Measurements from ENCODE around the gene SLC8A1.
"Not testable (repeated sequence)": the region's sequence is repeated elsewhere in the genome, so short reads cannot be mapped to it uniquely, and the experiment has no call there.

SLC8A1 gene

DNA sequence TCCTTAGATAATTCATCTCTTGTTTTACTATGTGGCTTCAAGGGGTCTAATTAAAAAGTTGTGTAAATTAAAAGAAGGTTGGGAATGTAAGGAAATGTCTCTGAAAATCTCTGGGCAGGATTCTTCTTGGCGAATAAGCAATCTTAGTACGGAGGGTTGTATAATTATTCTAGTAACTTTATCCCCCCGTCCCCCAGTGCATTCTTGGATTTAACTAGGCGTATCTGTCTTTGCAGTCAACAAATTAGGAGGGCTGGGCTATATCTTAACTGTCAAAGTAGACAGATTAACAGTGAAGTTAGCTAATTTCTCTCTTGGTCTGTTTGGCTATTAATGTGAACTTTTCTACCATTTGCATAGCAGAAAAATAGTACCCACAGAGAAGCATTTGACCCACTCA lies 343.0 kb downstream of the SLC8A1 start:
- DNase-seq (ENCODE audit: low read depth): no peak

DNA sequence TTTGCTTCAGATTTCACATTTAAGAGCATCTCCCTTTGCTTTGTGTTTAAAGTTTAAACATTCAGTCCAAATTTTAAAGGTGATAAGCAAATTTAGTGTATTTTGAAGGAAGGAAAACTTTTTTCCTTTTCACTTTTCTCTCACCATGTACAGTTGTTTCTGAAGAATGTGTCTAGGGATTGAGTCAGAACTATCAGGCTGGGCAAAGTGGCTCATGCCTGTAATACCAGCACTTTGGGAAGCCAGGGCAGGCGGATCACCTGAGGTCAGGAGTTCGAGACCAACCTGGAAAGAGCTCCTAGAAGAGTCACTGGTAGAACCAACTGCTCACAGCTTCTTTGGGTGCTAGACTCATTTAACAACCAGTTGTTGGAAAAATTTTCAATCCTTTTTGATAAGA lies 345.8 kb downstream of the SLC8A1 start:
- no peak for DNase-seq (ENCODE audit: low read depth)

DNA sequence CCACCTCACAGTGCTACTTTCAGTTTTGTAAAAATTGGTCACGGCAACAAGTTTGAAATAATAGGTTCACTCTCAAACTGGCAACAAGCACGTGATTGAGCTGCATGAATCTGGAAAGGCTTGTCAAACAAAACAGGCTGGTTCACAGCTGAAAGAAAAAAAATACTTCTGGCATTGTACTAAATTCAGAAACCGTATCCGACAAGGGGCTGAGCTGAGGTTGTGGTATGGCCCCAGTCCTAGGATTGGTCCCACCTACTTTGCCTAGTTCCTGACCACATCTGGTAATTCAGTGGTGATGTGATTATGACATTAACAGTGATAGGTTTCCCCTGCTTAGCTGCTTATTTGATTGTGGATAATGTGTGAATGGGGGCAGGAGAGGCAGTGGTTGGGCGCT lies 346.3 kb downstream of the SLC8A1 start:
- no peak for DNase-seq (ENCODE audit: low read depth)

GRCh38 chr2:40103590-40103989 lies 348.3 kb downstream of the SLC8A1 start:
- no peak for DNase-seq (ENCODE audit: low read depth)

DNA sequence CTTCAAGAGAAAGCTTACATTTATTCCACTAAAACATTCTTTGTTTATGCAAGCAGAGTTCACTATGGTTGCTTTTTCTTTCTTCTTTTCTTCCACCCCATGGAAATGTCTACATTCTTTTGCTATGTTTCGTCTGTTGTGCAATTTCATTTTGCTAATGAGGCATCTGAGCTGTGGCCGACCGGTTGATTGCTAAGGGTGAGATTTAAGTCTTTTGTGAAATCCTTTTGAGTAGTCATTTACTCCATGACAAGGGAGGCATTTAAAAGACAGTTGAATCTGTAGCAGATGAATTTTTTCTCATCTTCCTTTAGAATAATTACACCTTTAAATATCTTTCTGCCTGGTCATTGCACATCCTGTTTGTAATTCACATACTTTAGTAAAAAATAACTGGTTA lies 348.7 kb downstream of the SLC8A1 start:
- no peak for DNase-seq (ENCODE audit: low read depth)

DNA sequence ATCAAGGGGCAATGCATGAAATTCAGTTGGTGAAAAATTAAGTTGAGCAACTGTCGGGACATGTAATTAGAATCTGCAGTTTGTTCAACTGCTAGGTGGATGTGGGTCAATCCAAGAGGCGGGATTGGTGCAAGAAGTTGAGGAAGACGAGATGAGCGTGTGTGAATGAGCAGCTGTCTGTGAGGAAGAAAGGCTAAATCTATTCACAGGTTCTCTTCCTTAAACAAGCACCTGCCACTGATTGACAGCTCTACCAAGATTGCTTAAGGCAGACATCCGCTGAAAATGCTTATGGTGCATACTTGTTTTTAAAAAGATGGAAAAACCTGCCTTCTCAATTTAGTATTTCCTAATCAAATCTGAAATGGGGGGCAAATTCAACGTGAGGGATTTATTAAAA lies 349.4 kb downstream of the SLC8A1 start:
- DNase-seq (ENCODE audit: low read depth): no peak

- DNase-seq (ENCODE audit: low read depth): no peak
Observed at GRCh38 chr2:40101131-40101575, 350.7 kb downstream of the SLC8A1 start.

- DNase-seq (ENCODE audit: low read depth): no peak
Observed at GRCh38 chr2:40100676-40101075, 351.2 kb downstream of the SLC8A1 start.

- DNase-seq (ENCODE audit: low read depth): no peak
Observed at GRCh38 chr2:40098786-40099470, 353.0 kb downstream of the SLC8A1 start.

DNA sequence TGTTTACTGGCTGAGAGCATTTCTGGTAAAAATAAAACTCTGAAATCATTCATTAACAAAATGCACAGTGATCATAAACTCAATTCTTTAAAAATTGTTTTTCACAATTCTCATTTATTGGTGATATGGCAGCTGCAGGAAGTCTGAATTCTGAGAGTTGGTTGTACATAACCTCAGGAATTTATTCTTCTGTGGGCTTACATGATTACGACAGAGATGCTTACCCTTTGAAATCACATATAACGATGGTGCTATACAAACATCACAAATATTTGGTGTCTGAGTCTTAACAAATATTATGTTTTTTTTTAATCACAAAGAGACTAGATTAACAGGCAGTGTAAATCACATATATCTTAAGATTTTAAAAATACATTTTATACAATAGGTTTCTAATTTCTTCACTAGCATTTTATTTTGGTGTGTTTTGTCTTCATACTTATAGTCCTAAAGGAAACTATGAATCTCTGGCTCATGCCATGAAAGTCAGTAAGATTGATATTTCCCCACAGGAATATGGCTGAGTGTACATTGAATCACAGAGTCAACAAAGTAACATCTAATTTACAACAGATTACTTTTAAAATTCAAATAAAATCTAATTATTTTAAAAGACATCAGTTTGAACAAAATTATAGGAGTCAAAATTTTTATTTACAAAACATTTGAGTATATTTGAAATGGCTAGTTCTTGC lies 354.1 kb downstream of the SLC8A1 start:
- no peak for DNase-seq (ENCODE audit: low read depth)

- no peak for DNase-seq (ENCODE audit: low read depth)
Observed at GRCh38 chr2:40096360-40096759, 355.5 kb downstream of the SLC8A1 start.

DNA sequence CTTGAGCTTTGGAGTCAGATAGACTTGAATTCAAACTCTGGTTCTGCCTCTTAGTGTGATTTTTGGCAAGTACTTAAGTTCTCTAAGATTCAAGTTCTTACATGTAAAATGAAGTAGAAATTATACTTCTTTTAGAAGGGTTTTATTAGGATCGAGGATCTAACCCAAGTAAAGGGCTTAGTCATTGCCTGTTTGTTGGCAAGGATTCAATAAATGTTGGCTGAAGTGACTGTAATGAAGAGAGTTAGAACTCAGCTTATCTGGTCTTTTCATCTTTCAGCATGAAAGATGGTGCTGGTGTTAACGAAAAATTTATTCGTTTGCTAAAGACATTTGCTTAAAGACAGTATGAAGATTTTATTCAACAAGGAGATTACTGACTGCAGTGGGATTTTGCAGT lies 356.9 kb downstream of the SLC8A1 start:
- DNase-seq (ENCODE audit: low read depth): no peak

DNA sequence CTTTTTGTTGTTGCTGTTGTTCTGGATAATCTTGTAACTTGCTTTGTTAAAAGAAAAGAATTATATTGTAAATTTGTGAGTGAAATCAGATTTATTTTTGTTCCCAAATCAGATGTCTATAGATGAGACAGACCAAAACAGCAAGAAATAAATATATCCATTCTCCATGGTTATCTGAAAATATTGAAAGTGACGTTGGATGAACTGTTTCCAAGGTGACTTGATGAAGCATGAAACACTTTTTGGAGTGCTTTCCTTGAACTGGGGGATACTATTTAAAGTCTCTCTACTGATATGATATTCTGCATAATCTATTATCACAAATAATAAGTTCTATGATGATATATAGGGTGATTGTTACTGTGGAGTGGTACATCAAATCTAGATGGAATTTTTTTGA lies 357.4 kb downstream of the SLC8A1 start:
- DNase-seq (ENCODE audit: low read depth): no peak

DNA sequence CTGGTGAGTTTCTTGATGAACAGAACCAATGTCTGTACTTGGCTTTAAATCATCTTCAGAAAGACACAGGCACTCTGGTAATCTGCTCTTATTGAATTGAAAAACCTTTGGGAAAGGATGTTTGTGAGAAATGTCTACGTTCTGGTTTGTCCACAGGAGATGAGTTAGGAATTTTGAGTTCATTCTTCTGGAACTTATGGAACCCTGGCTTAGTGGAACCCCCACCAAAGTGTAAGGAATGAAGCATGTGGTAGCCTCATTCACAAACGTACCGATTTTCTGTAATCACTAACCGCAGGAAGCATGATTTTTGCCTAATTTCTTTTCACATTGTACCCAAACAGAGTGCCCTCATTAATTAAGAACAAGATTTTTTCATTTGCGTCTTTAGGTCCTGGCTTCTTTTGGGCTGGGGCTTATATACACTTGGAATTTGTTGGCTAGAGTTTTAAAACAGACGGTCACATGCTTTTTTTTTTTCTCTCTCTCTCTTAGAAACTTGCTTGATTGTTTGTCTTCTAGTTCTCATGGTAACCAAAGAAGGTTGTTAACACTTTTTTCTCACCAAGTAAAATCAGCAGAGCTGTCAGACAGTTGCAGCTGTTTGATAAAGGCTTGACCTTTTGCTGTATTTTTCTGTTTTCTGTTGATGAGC lies 358.7 kb downstream of the SLC8A1 start:
- DNase-seq (ENCODE audit: low read depth): no peak

DNA sequence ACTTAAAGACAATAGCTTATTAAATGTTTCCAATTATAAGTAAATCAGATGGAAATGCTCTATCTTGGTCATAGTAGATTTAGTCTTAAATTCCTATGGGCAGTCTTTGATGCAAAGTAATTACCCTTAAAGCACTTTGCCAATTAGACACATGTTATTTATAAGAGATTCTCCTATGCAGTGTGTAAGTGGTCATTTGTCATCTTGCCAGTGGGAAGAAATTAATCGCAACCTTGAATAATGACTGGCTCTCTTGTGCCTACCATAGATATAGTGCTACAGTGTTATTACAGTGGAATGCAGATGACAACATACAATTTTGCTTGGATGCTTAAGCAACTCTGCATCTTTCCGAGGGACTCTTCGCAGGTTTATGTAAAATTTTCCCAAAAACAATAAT lies 361.8 kb downstream of the SLC8A1 start:
- no peak for DNase-seq (ENCODE audit: low read depth)

GRCh38 chr2:40087927-40088326 lies 364.0 kb downstream of the SLC8A1 start:
- no peak for DNase-seq (ENCODE audit: low read depth)

DNA sequence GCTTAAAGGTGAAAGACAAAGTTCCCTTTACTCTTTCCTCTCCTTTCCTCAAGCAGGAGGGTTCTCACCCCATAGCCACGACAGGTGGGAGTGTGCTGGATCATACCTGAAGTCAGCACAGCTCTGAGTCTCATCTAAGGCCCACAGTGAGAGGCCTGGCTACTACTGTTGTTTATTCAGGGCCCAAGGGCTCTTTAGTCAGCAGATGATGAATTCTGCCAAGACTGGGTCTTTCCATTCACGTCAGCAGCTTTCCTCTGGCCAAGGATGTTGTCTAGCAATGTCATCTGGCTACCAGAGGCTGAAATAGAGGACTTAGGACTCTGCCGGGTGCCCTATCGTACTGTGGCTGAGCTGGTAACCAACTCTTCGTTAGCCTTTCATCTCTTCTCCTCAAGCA lies 364.5 kb downstream of the SLC8A1 start:
- DNase-seq (ENCODE audit: low read depth): no peak

GRCh38 chr2:40085786-40086185 lies 366.1 kb downstream of the SLC8A1 start:
- DNase-seq (ENCODE audit: low read depth): no peak

GRCh38 chr2:40073336-40073735 lies 378.6 kb downstream of the SLC8A1 start:
- DNase-seq (ENCODE audit: low read depth): not testable (repeated sequence)

DNA sequence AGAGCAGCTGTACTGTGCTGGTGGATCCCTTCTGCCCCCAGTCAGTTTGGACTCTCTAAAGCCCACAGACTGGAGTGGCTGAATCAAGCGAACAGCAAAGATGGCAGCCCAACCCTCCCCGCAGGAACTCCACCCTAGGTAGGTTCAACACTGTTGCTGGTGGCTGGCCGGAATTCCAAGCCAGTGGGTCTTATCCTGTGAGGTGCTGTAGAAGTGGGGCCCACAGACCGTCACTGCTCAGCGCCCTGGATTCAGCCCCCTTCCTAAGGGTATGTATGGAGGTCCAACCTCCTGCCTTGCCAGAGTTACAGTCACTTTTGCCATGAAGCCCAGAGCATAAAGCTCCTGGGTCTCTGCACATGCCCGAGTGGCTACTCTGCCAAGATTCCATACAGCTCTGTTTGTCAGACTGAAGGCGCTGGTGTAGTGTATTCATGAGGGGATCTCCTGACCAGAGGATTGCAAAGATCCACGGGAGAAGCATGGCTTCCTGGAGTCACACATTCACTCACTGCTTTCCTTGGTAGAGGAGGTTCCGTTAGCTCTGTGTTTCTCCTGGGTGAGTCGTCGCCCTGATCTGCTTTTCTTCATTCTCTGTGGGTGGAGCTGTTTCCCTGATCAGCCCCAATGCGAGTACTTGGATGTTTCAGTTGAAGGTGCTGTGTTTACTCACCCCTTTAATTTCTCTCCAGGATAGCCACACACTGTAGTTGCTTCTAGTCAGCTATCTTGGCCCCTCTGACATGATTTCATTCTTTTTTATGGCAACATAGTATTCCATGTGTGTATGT lies 379.3 kb downstream of the SLC8A1 start:
- no peak for DNase-seq (ENCODE audit: low read depth)

- no peak for DNase-seq (ENCODE audit: low read depth)
Observed at GRCh38 chr2:40062381-40062780, 389.5 kb downstream of the SLC8A1 start.

GRCh38 chr2:40049781-40050180 lies 402.1 kb downstream of the SLC8A1 start:
- DNase-seq (ENCODE audit: low read depth): no peak

- DNase-seq (ENCODE audit: low read depth): no peak
Observed at GRCh38 chr2:40048506-40048905, 403.4 kb downstream of the SLC8A1 start.
